GM19239 (cell line): ENCODE measurements around the gene NCDN.
"Not testable (repeated sequence)": the region's sequence is repeated elsewhere in the genome, so short reads cannot be mapped to it uniquely, and the experiment has no call there.

ENCODE experiments used
- DNase-seq: peaks from one replicate; pipeline ENCODE4 v3.0.0; 2011; ENCODE audit warnings: low spot score; ENCODE audit not compliant: insufficient read length
- FAIRE-seq: peaks from 2 replicates; lab custom pipeline; 2011; peaks lifted over from hg19 to GRCh38; lab: Jason Lieb, UNC

NCDN gene

GRCh38 chr1:35567947-35568558 lies 10.5 kb downstream of the NCDN start:
- FAIRE-seq (no peak), DNase-seq (no peak)

GRCh38 chr1:35568975-35569395 lies 11.4 kb downstream of the NCDN start:
- peak; percentile 91 for DNase-seq
- peak; percentile 92 for FAIRE-seq

DNA sequence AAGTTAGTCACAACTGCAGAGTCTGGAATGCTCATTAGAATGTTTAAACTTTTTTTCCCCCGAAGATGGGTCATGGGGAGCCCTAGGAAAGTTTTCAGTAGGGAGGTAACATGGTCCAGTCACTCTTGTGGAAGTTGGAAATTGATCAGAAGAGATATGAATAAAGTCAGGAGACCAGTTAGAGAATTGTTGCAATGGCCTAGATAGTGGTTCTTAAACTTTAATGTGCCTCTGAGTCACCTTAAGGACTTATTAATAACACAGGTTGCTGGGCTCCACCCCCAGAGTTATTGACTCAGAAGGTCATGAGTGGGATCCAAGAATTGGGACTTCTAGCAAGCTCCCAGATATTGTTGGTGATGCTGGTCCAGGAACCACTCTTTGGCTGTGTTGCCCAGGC lies 12.3 kb downstream of the NCDN start:
- no peak for DNase-seq

DNA sequence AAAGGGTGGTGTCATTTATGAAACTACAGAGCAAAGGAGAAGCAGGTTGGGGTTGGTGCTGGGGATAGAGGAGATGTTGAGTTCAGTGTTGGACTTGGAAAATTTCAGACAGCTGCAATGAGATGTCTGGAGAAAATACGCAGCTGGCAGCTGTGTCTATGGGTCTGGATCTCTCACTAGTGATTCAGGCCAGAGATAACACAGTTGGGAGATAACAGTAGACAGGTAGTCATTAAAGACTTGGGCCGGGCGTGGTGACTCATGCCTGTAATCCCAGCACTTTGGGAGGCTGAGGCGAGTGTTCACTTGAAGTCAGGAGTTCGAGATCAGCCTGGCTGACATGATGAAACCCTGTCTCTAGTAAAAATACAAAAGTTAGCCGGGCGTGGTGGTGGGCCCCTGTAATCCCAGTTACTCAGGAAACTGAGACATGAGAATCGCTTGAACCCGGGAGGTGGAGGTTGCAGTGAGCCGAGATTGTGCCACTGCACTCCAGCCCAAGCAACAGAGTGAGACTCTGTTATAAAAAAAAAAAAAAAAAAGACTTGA lies 13.1 kb downstream of the NCDN start:
- DNase-seq (no peak), FAIRE-seq (no peak)

More for the DNA sequence above, 12.3 kb downstream of the NCDN start:
- FAIRE-seq: no peak

GRCh38 chr1:35571263-35571662 lies 13.7 kb downstream of the NCDN start:
- no peak for FAIRE-seq
- no peak for DNase-seq

GRCh38 chr1:35572296-35572695 lies 14.7 kb downstream of the NCDN start:
- no peak for FAIRE-seq

GRCh38 chr1:35573198-35574124 lies 15.9 kb downstream of the NCDN start, which contains the start of gene TFAP2E:
Gene TFAP2E, plus strand, starts transcription at chr1:35573314. Its CDS starts 264 bp downstream, at chr1:35573578.
- no peak for FAIRE-seq
- no peak for DNase-seq

More at GRCh38 chr1:35572296-35572695, 14.7 kb downstream of the NCDN start:
- no peak for DNase-seq

GRCh38 chr1:35574125-35574654 lies 16.6 kb downstream of the NCDN start:
- DNase-seq (no peak), FAIRE-seq (no peak)

DNA sequence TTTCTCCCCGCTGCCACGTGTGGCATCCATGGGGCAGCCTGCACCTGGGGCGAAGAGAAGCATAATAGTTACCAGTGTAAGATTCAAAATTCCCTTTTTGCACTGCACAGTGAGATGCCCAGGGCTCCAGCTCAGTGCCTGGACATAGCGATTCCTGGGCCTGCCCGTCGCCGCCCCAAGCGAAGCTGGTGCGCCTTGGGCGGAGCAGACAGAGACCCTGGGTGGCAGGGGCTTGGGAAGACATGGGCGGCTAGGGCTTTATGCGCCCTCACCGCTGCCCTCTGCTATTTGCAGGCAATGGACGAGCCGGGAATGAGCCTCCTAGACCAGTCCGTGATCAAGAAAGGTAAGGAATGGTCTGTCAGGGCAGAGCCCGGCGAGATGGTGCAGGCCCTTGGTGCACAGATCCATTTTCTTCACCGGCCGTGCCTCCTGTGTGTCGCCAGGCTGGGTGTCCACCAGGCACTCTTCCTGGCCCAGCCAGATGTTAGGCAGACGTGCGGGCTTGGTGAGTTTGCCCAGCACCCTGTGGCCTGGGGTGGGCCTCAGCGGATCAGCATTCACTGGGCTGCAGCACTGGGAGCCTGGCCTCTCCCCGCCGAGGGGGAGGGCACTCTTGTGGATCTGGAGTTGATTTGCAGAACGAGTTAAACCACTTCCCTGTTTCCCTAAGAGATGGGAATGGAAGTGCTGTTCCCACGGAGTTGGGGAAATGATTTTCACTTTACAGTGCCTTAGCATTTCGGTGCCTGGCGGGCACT lies 17.2 kb downstream of the NCDN start:
- DNase-seq (no peak), FAIRE-seq (no peak)

- FAIRE-seq: no peak
- no peak for DNase-seq
Observed at GRCh38 chr1:35575416-35575958, 17.9 kb downstream of the NCDN start.

GRCh38 chr1:35576061-35576765 lies 18.6 kb downstream of the NCDN start:
- no peak for DNase-seq
- no peak for FAIRE-seq

- not testable (repeated sequence) for FAIRE-seq, DNase-seq
Observed at GRCh38 chr1:35576766-35577070, 19.1 kb downstream of the NCDN start.

GRCh38 chr1:35577071-35577998 lies 19.7 kb downstream of the NCDN start:
- FAIRE-seq (peak; percentile 84), DNase-seq (peak; percentile 93)

DNA sequence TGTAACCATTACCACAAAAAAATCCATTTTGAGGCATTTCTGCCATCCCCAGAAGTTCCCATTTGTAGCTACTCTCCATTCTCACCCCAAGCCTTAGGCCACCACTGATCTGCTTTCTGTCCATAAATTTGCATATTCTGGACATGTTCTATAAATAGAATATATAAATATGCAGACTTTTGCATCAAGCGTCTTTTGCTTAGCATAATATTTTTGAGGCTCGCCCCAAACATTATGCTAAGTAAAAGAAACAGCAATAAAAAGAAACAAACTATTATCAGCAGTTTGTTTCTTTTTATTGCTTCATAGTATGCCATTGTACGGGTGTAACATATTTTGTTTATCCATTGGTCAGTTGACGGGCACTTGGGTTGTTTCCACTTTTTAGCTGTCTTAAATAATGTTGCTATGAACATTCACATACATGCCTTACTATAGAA lies 23.4 kb downstream of the NCDN start:
- no peak for FAIRE-seq
- DNase-seq: no peak

DNA sequence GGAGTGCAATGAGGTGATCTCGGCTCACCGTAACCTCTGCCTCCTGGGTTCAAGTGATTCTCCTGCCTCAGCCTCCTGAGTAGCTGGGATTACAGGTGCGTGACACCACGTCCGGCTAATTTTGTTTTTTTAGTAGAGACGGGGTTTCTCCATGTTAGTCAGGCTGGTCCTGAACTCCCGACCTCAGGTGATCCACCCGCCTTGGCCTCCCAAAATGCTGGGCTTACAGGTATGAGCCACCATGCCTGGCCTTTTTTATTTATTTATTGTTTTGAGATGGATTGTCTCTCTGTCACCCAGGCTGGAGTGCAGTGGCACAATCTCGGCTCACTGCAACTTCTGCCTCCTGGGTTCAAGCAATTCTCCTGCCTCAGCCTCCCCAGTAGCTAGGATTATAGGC lies 24.0 kb downstream of the NCDN start:
- FAIRE-seq, DNase-seq: not testable (repeated sequence)

DNA sequence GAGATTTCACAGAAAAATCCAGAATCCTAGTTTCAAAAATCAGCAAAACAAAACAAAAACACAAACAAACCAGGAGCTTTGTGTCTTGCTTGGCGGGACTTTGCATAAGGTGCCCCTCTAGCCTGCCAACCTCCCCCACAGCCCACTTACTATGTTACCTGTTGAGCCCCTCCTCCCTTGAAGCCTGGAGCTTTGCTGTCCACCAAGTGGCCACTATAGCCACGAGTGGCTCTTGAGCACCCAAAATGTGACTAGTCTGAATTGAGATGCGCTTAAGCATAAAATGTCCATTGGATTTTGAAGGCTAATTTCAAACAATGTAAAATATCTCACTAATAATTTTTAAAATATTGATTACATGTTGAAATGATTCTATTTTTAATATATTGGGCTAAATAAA lies 27.7 kb downstream of the NCDN start:
- DNase-seq (no peak), FAIRE-seq (no peak)

DNA sequence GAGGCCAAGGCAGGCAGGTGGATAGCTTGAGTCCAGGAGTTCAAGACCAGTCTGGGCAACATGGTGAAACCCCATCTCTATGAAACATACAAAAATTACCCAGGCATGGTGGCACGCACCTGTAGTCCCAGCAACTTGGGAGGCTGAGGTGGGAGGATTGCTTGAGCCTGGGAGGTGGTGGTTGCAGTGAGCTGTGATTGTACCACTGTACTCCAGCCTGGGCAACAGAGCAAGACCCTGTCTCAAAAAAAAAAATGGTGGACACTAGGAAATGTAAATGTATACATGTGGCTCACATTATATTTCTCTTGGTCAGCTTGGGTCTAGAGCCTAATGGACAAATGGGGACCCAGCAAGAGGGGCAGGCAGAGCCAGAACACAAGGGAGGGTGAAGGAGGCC lies 28.2 kb downstream of the NCDN start:
- not testable (repeated sequence) for DNase-seq, FAIRE-seq

- DNase-seq: no peak
- no peak for FAIRE-seq
Observed at GRCh38 chr1:35586808-35587207, 29.2 kb downstream of the NCDN start.
